GM23338 (cell line): Measurements from ENCODE around the gene HHAT. TPM values are rescaled to one million over a fixed set of nuclear protein-coding genes. Genes with fewer than 3 reads are reported as not detected.

ENCODE experiments used
- ATAC-seq: fragments of 200-7000 bp; cut with Tn5 transposase; 3 replicates; pipeline ENCODE4 v1.9.1; 2020
- DNase-seq: peaks from one replicate; pipeline ENCODE4 v3.0.0-alpha.2; 2015; ENCODE audit warnings: low spot score
- H2AFZ ChIP-seq: fragments of 200-600 bp; sonication (generic); 2 replicates; pipeline ENCODE4 v1.8.0; 2016; ENCODE audit warnings: antibody characterized with exemption, mild to moderate bottlenecking, moderate library complexity
- H3F3A ChIP-seq: fragments of 200-600 bp; sonication (generic); replicated peaks from 2 replicates; pipeline ENCODE4 v1.8.0; 2017; ENCODE audit warnings: antibody characterized with exemption, mixed run types, low read depth
- H3K27ac ChIP-seq: fragments of 200-600 bp; sonication (generic); 2 replicates; pipeline ENCODE4 v1.6.1; 2016; ENCODE audit warnings: low read depth
- H3K27me3 ChIP-seq: fragments of 200-600 bp; sonication (generic); 2 replicates; pipeline ENCODE4 v1.8.0; 2016; ENCODE audit warnings: mild to moderate bottlenecking, mixed run types, moderate library complexity; ENCODE audit not compliant: insufficient read depth
- H3K36me3 ChIP-seq: fragments of 200-600 bp; sonication (generic); 2 replicates; pipeline ENCODE4 v1.8.0; 2016; ENCODE audit warnings: mild to moderate bottlenecking; ENCODE audit not compliant: insufficient read depth
- H3K4me1 ChIP-seq: fragments of 200-600 bp; sonication (generic); 2 replicates; pipeline ENCODE4 v1.8.0; 2016; ENCODE audit warnings: mild to moderate bottlenecking, moderate library complexity; ENCODE audit not compliant: insufficient read depth
- H3K4me2 ChIP-seq: fragments of 200-600 bp; sonication (generic); 2 replicates; pipeline ENCODE4 v1.7.1; 2017; ENCODE audit warnings: mixed run types
- H3K4me3 ChIP-seq: fragments of 200-600 bp; sonication (generic); 2 replicates; pipeline ENCODE4 v1.6.1; 2016; ENCODE audit warnings: mixed run types
- H3K79me2 ChIP-seq: fragments of 200-600 bp; sonication (generic); replicated peaks from 2 replicates; pipeline ENCODE4 v1.8.0; 2017; ENCODE audit warnings: mild to moderate bottlenecking; ENCODE audit not compliant: insufficient read depth
- H3K9me2 ChIP-seq: fragments of 200-600 bp; sonication (generic); 2 replicates; pipeline ENCODE4 v1.8.0; 2017; ENCODE audit not compliant: insufficient read depth
- H4K20me1 ChIP-seq: fragments of 200-600 bp; sonication (generic); replicated peaks from 2 replicates; pipeline ENCODE4 v1.8.0; 2017; ENCODE audit warnings: mild to moderate bottlenecking; ENCODE audit not compliant: insufficient read depth
- H3K27ac Mint-ChIP-seq: 2 replicates; pipeline ENCODE4 v1.8.0; 2020; ENCODE audit warnings: inconsistent platforms, mild to moderate bottlenecking, moderate library complexity, mixed read lengths
- H3K27me3 Mint-ChIP-seq: 3 replicates; pipeline ENCODE4 v1.8.0; 2022; ENCODE audit warnings: low read depth, mild to moderate bottlenecking, moderate library complexity, mixed read lengths, inconsistent platforms; ENCODE audit not compliant: insufficient read depth, poor library complexity
- H3K36me3 Mint-ChIP-seq: 3 replicates; pipeline ENCODE4 v1.8.0; 2021; ENCODE audit warnings: low read depth, mild to moderate bottlenecking, inconsistent platforms, moderate library complexity, mixed read lengths
- H3K4me1 Mint-ChIP-seq: 3 replicates; pipeline ENCODE4 v1.8.0; 2020; ENCODE audit warnings: mild to moderate bottlenecking, inconsistent platforms, mixed read lengths
- H3K4me3 Mint-ChIP-seq: 3 replicates; pipeline ENCODE4 v1.8.0; 2021; ENCODE audit warnings: moderate library complexity, mild to moderate bottlenecking, inconsistent platforms, mixed read lengths
- H3K9me3 Mint-ChIP-seq: 3 replicates; pipeline ENCODE4 v1.8.0; 2020; ENCODE audit warnings: moderate library complexity, mild to moderate bottlenecking, inconsistent platforms, mixed read lengths
- CREB1 ChIP-seq: fragments of 250-450 bp; sonication (Bioruptor Pico); IDR thresholded peaks from 2 replicates; pipeline ENCODE4 v1.5.0; 2020; ENCODE audit warnings: low read depth, mild to moderate bottlenecking, moderate library complexity
- ETS1 ChIP-seq: IDR thresholded peaks from 2 replicates; pipeline ENCODE4 v1.6.1; 2016; ENCODE audit warnings: antibody characterized with exemption
- EZH2 ChIP-seq: fragments of 200-600 bp; sonication (generic); IDR thresholded peaks from one replicate; pipeline ENCODE4 v1.8.0; 2017; ENCODE audit warnings: antibody characterized with exemption, mild to moderate bottlenecking, low read depth; ENCODE audit not compliant: unreplicated experiment
- EZH2phosphoT487 ChIP-seq: fragments of 200-600 bp; sonication (generic); IDR thresholded peaks from one replicate; pipeline ENCODE4 v1.8.1; 2018; ENCODE audit warnings: antibody characterized with exemption; ENCODE audit not compliant: unreplicated experiment
- JUNB ChIP-seq: IDR thresholded peaks from one replicate; pipeline ENCODE4 v1.6.1; 2016; ENCODE audit warnings: antibody characterized with exemption; ENCODE audit not compliant: unreplicated experiment
- NANOG ChIP-seq: IDR thresholded peaks from 2 replicates; pipeline ENCODE4 v1.6.1; 2016; ENCODE audit warnings: antibody characterized with exemption, borderline replicate concordance
- POLR2AphosphoS5 ChIP-seq: IDR thresholded peaks from 2 replicates; pipeline ENCODE4 v1.6.1; 2016; ENCODE audit warnings: antibody characterized with exemption, low read depth
- STAT1 ChIP-seq: IDR thresholded peaks from one replicate; pipeline ENCODE4 v1.6.1; 2016; ENCODE audit warnings: antibody characterized with exemption; ENCODE audit not compliant: unreplicated experiment
- ZNF114 ChIP-seq: fragments of 250-450 bp; sonication (Bioruptor Pico); IDR thresholded peaks from 2 replicates; pipeline ENCODE4 v1.5.0; 2020; ENCODE audit warnings: mild to moderate bottlenecking, moderate library complexity
- ZNF331 ChIP-seq: fragments of 250-450 bp; sonication (Bioruptor Pico); IDR thresholded peaks from 2 replicates; pipeline ENCODE4 v1.5.0; 2020; ENCODE audit warnings: low read depth, mild to moderate bottlenecking, moderate library complexity
- ZNF462 ChIP-seq: fragments of 250-450 bp; sonication (Bioruptor Pico); IDR thresholded peaks from 2 replicates; pipeline ENCODE4 v1.5.0; 2020; ENCODE audit warnings: mild to moderate bottlenecking, moderate library complexity
- polyA plus RNA-seq: library from polyadenylated mRNA; unstranded; fragments of >200 nt; fragmentation: Nextera tagmentation; extraction: Ambion mirVana; gene quantifications from 2 replicates; pipeline ENCODE4 v1.2.1, GENCODE V29; 2016
- total RNA-seq: library from RNA; depleted of rRNA; stranded (reverse); fragments of >200 nt; shearing (Covaris generic); gene quantifications from 2 replicates; pipeline ENCODE4 v1.2.3, GENCODE V29; 2014
- TF ChIP-seq, protein P1 (sequence below), 2 experiments: fragments of 200-600 bp in 1 of 2; sonication (generic) in 1 of 2; conservative IDR thresholded peaks; 2 replicates each; pipeline versions ENCODE4 v1.5.1 to v1.6.1; 2016 to 2017; ENCODE audit warnings: antibody characterized with exemption in 2 of 2, low read depth in 2 of 2, mild to moderate bottlenecking in 2 of 2, moderate library complexity in 1 of 2
- TF ChIP-seq, protein P2 (sequence below): IDR thresholded peaks from one replicate; pipeline ENCODE4 v1.6.1; 2018; ENCODE audit warnings: antibody characterized with exemption; ENCODE audit not compliant: unreplicated experiment

Gene HHAT
- total and polyA plus RNA-seq, 2 experiments from 2014 or later = 0.11 to 0.66 TPM

GRCh38 chr1:210635108-210635507, 306.4 kb downstream of the HHAT start:
- Histone ChIP-seq H3F3A (no peaks in the 10 kb centered on the region), H3K4me2 (no peak overlapping the region), H4K20me1 (no peaks in the 10 kb centered on the region), H3K36me3 (no peaks in the 10 kb centered on the region), H3K4me1 (no peaks in the 10 kb centered on the region), H3K9me2 (no peaks in the 10 kb centered on the region), H3K27ac (no peak overlapping the region), H3K4me3 (no peak overlapping the region), H3K79me2 (no peaks in the 10 kb centered on the region), H3K27me3 (no peaks in the 10 kb centered on the region), H2AFZ (no peak overlapping the region)
- ATAC-seq (no peak), DNase-seq (no peak)
- Mint-ChIP-seq H3K27me3 (peaks cover under 1% of the 10 kb centered on the region), H3K4me1 (peaks cover 3% of the 10 kb centered on the region; the same call in 1 of the 3 replicates), H3K9me3 (no peaks in the 10 kb centered on the region), H3K4me3 (no peak overlapping the region), H3K36me3 (no peaks in the 10 kb centered on the region), H3K27ac (no peak overlapping the region)
- TF ChIP-seq CREB1 (CRISPR knock-in tag) (no peak), STAT1 (no peak), EZH2 (no peak), ZNF331 (CRISPR knock-in tag) (no peak), EZH2phosphoT487 (no peak), POLR2AphosphoS5 (no peak), ETS1 (no peak), ZNF114 (CRISPR knock-in tag) (no peak), ZNF462 (CRISPR knock-in tag) (no peak), NANOG (no peak), JUNB (no peak)
- TF ChIP-seq, protein P1, sequence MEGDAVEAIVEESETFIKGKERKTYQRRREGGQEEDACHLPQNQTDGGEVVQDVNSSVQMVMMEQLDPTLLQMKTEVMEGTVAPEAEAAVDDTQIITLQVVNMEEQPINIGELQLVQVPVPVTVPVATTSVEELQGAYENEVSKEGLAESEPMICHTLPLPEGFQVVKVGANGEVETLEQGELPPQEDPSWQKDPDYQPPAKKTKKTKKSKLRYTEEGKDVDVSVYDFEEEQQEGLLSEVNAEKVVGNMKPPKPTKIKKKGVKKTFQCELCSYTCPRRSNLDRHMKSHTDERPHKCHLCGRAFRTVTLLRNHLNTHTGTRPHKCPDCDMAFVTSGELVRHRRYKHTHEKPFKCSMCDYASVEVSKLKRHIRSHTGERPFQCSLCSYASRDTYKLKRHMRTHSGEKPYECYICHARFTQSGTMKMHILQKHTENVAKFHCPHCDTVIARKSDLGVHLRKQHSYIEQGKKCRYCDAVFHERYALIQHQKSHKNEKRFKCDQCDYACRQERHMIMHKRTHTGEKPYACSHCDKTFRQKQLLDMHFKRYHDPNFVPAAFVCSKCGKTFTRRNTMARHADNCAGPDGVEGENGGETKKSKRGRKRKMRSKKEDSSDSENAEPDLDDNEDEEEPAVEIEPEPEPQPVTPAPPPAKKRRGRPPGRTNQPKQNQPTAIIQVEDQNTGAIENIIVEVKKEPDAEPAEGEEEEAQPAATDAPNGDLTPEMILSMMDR (conservative IDR thresholded peaks at IDR 0.05; ENCODE audit: low read depth in 2 of 2) = no peak
- TF ChIP-seq, protein P2, sequence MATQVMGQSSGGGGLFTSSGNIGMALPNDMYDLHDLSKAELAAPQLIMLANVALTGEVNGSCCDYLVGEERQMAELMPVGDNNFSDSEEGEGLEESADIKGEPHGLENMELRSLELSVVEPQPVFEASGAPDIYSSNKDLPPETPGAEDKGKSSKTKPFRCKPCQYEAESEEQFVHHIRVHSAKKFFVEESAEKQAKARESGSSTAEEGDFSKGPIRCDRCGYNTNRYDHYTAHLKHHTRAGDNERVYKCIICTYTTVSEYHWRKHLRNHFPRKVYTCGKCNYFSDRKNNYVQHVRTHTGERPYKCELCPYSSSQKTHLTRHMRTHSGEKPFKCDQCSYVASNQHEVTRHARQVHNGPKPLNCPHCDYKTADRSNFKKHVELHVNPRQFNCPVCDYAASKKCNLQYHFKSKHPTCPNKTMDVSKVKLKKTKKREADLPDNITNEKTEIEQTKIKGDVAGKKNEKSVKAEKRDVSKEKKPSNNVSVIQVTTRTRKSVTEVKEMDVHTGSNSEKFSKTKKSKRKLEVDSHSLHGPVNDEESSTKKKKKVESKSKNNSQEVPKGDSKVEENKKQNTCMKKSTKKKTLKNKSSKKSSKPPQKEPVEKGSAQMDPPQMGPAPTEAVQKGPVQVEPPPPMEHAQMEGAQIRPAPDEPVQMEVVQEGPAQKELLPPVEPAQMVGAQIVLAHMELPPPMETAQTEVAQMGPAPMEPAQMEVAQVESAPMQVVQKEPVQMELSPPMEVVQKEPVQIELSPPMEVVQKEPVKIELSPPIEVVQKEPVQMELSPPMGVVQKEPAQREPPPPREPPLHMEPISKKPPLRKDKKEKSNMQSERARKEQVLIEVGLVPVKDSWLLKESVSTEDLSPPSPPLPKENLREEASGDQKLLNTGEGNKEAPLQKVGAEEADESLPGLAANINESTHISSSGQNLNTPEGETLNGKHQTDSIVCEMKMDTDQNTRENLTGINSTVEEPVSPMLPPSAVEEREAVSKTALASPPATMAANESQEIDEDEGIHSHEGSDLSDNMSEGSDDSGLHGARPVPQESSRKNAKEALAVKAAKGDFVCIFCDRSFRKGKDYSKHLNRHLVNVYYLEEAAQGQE = no peak
